ENCODE measurements around the gene SLC2A11.
"Not testable (repeated sequence)": the region's sequence is repeated elsewhere in the genome, so short reads cannot be mapped to it uniquely, and the experiment has no call there.

Gene SLC2A11

GRCh38 chr22:23901600-23901999 is 43.9 kb downstream of the SLC2A11 start:
- TF ChIP-seq JUND (IDR thresholded peaks at IDR 0.05; ENCODE audit: low read depth): no peak
- DNase-seq (ENCODE audit: low read depth in 1 of 2, low spot score in 1 of 2): no peak
- in situ Hi-C loops (cut with HindIII; ENCODE audit: low pct_unique_long_range_greater_than_20kb, low sequenced_read_pairs): no loop called here

- no peak for DNase-seq (ENCODE audit: low read depth in 1 of 2, low spot score in 1 of 2)
- in situ Hi-C loops (cut with HindIII; ENCODE audit: low pct_unique_long_range_greater_than_20kb, low sequenced_read_pairs): no loop called here
- TF ChIP-seq JUND (IDR thresholded peaks at IDR 0.05; ENCODE audit: low read depth): no peak
Observed at GRCh38 chr22:23903328-23903971, 45.8 kb downstream of the SLC2A11 start.

GRCh38 chr22:23904573-23905254 is 47.0 kb downstream of the SLC2A11 start:
- no peak for DNase-seq (ENCODE audit: low read depth in 1 of 2, low spot score in 1 of 2)
- in situ Hi-C loops (cut with HindIII; ENCODE audit: low pct_unique_long_range_greater_than_20kb, low sequenced_read_pairs): no loop called here
- TF ChIP-seq JUND (IDR thresholded peaks at IDR 0.05; ENCODE audit: low read depth): no peak

- in situ Hi-C loops (cut with HindIII; ENCODE audit: low pct_unique_long_range_greater_than_20kb, low sequenced_read_pairs): no loop called here
- DNase-seq (ENCODE audit: low read depth in 1 of 2, low spot score in 1 of 2): no peak
Observed at GRCh38 chr22:23906641-23907040, 49.0 kb downstream of the SLC2A11 start.

GRCh38 chr22:23907423-23907822 is 49.7 kb downstream of the SLC2A11 start:
- DNase-seq (ENCODE audit: low read depth in 1 of 2, low spot score in 1 of 2); in situ Hi-C loops (cut with HindIII; ENCODE audit: low pct_unique_long_range_greater_than_20kb, low sequenced_read_pairs): not testable (repeated sequence)

More at GRCh38 chr22:23906641-23907040, 49.0 kb downstream of the SLC2A11 start:
- no peak for TF ChIP-seq JUND (IDR thresholded peaks at IDR 0.05; ENCODE audit: low read depth)

- no peak for TF ChIP-seq JUND (IDR thresholded peaks at IDR 0.05; ENCODE audit: low read depth)
- in situ Hi-C loops (cut with HindIII; ENCODE audit: low pct_unique_long_range_greater_than_20kb, low sequenced_read_pairs): no loop called here
- DNase-seq (ENCODE audit: low read depth in 1 of 2, low spot score in 1 of 2): no peak
Observed at GRCh38 chr22:23908587-23909205, 51.0 kb downstream of the SLC2A11 start.

GRCh38 chr22:23909296-23909898 is 51.7 kb downstream of the SLC2A11 start:
- no peak for TF ChIP-seq JUND (IDR thresholded peaks at IDR 0.05; ENCODE audit: low read depth)
- in situ Hi-C loops (cut with HindIII; ENCODE audit: low pct_unique_long_range_greater_than_20kb, low sequenced_read_pairs): no loop called here
- no peak for DNase-seq (ENCODE audit: low read depth in 1 of 2, low spot score in 1 of 2)

- DNase-seq (ENCODE audit: low read depth in 1 of 2, low spot score in 1 of 2): no peak
- no peak for TF ChIP-seq JUND (IDR thresholded peaks at IDR 0.05; ENCODE audit: low read depth)
- in situ Hi-C loops (cut with HindIII; ENCODE audit: low pct_unique_long_range_greater_than_20kb, low sequenced_read_pairs): no loop called here
Observed at GRCh38 chr22:23910496-23911190, 53.0 kb downstream of the SLC2A11 start.

- in situ Hi-C loops (cut with HindIII; ENCODE audit: low pct_unique_long_range_greater_than_20kb, low sequenced_read_pairs): no loop called here
- no peak for TF ChIP-seq JUND (IDR thresholded peaks at IDR 0.05; ENCODE audit: low read depth)
- no peak for DNase-seq (ENCODE audit: low read depth in 1 of 2, low spot score in 1 of 2)
Observed at GRCh38 chr22:23911318-23911980, 53.8 kb downstream of the SLC2A11 start.

GRCh38 chr22:23912293-23912903 is 54.7 kb downstream of the SLC2A11 start:
- in situ Hi-C loops (cut with HindIII; ENCODE audit: low pct_unique_long_range_greater_than_20kb, low sequenced_read_pairs): no loop called here
- no peak for DNase-seq (ENCODE audit: low read depth in 1 of 2, low spot score in 1 of 2)
- TF ChIP-seq JUND (IDR thresholded peaks at IDR 0.05; ENCODE audit: low read depth): no peak

- no peak for TF ChIP-seq JUND (IDR thresholded peaks at IDR 0.05; ENCODE audit: low read depth)
- in situ Hi-C loops (cut with HindIII; ENCODE audit: low pct_unique_long_range_greater_than_20kb, low sequenced_read_pairs): no loop called here
- no peak for DNase-seq (ENCODE audit: low read depth in 1 of 2, low spot score in 1 of 2)
Observed at GRCh38 chr22:23913306-23913660, 55.6 kb downstream of the SLC2A11 start.

All from T47D (cell line).